ENCODE measurements around the gene CCDC3. TPM values are rescaled to one million over a fixed set of nuclear protein-coding genes. Genes with fewer than 3 reads are reported as not detected.
"Not testable (repeated sequence)": the region's sequence is repeated elsewhere in the genome, so short reads cannot be mapped to it uniquely, and the experiment has no call there.

Gene CCDC3
- total RNA-seq, 1 donor from 2014 or later = 86.0 TPM

- intact Hi-C loops (cut with DNase I) = no loop called here
- Histone ChIP-seq H3K27ac (no peak overlapping the region), H3K9me3 (no peaks in the 10 kb centered on the region), H3K27me3 (no peaks in the 10 kb centered on the region), H3K36me3 (no peaks in the 10 kb centered on the region), H3K4me3 (no peak overlapping the region), H3K4me1 (no peaks in the 10 kb centered on the region)
- no peak for TF ChIP-seq CTCF (IDR thresholded peaks at IDR 0.05)
- DNase-seq (ENCODE audit: low spot score in 2 of 2) = no peak
These were observed 45.5 kb upstream of the CCDC3 start for GRCh38 chr10:13046851-13047528.

- no peak for DNase-seq (ENCODE audit: low spot score in 2 of 2)
- no peaks in the 10 kb centered on the region for H3K9me3 ChIP-seq
- H3K27me3 ChIP-seq = no peaks in the 10 kb centered on the region
- no peak for TF ChIP-seq CTCF (IDR thresholded peaks at IDR 0.05)
- intact Hi-C loops (cut with DNase I) = no loop called here
- H3K4me1 ChIP-seq = no peaks in the 10 kb centered on the region
- no peaks in the 10 kb centered on the region for H3K36me3 ChIP-seq
- no peak overlapping the region for H3K4me3 ChIP-seq
- H3K27ac ChIP-seq = no peak overlapping the region
These were observed 42.0 kb upstream of the CCDC3 start for GRCh38 chr10:13043520-13043919.

GRCh38 chr10:13039761-13040160 lies 38.2 kb upstream of the CCDC3 start:
- H3K27ac ChIP-seq = no peak overlapping the region
- no peaks in the 10 kb centered on the region for H3K36me3 ChIP-seq
- H3K4me1 ChIP-seq = no peaks in the 10 kb centered on the region
- intact Hi-C loops (cut with DNase I) = no loop called here
- H3K9me3 ChIP-seq = no peaks in the 10 kb centered on the region
- no peak for TF ChIP-seq CTCF (IDR thresholded peaks at IDR 0.05)
- DNase-seq (ENCODE audit: low spot score in 2 of 2) = no peak
- H3K27me3 ChIP-seq = no peaks in the 10 kb centered on the region
- H3K4me3 ChIP-seq = no peak overlapping the region

- Histone ChIP-seq H3K27me3 (no peaks in the 10 kb centered on the region), H3K36me3 (no peaks in the 10 kb centered on the region), H3K4me3 (no peak overlapping the region), H3K27ac (no peak overlapping the region), H3K9me3 (no peaks in the 10 kb centered on the region), H3K4me1 (no peaks in the 10 kb centered on the region)
- no peak for TF ChIP-seq CTCF (IDR thresholded peaks at IDR 0.05)
- no peak for DNase-seq (ENCODE audit: low spot score in 2 of 2)
- intact Hi-C loops (cut with DNase I) = no loop called here
These were observed 36.9 kb upstream of the CCDC3 start for GRCh38 chr10:13038391-13038790.

GRCh38 chr10:13037832-13038231 lies 36.3 kb upstream of the CCDC3 start:
- Histone ChIP-seq H3K36me3 (no peaks in the 10 kb centered on the region), H3K27me3 (no peaks in the 10 kb centered on the region), H3K9me3 (no peaks in the 10 kb centered on the region), H3K4me3 (no peak overlapping the region), H3K27ac (no peak overlapping the region), H3K4me1 (no peaks in the 10 kb centered on the region)
- no peak for TF ChIP-seq CTCF (IDR thresholded peaks at IDR 0.05)
- no peak for DNase-seq (ENCODE audit: low spot score in 2 of 2)
- intact Hi-C loops (cut with DNase I) = no loop called here

GRCh38 chr10:13036841-13037240 lies 35.3 kb upstream of the CCDC3 start:
- intact Hi-C loops (cut with DNase I) = no loop called here
- H3K27ac ChIP-seq = no peak overlapping the region
- no peaks in the 10 kb centered on the region for H3K4me1 ChIP-seq

GRCh38 chr10:13035731-13036130 lies 34.2 kb upstream of the CCDC3 start:
- H3K27me3 ChIP-seq; DNase-seq (ENCODE audit: low spot score in 2 of 2); H3K4me1 ChIP-seq; H3K27ac ChIP-seq; H3K4me3 ChIP-seq; intact Hi-C loops (cut with DNase I); H3K9me3 ChIP-seq; H3K36me3 ChIP-seq: not testable (repeated sequence)

More at GRCh38 chr10:13036841-13037240, 35.3 kb upstream of the CCDC3 start:
- no peak overlapping the region for H3K4me3 ChIP-seq
- H3K27me3 ChIP-seq = no peaks in the 10 kb centered on the region
- TF ChIP-seq CTCF (IDR thresholded peaks at IDR 0.05) = no peak
- no peak for DNase-seq (ENCODE audit: low spot score in 2 of 2)
- no peaks in the 10 kb centered on the region for H3K9me3 ChIP-seq
- H3K36me3 ChIP-seq = no peaks in the 10 kb centered on the region
